Chondrocyte (in vitro differentiated cells): ENCODE data around the gene VANGL1. TPM values are rescaled to one million over a fixed set of nuclear protein-coding genes. Genes with fewer than 3 reads are reported as not detected.

Experiments
- DNase-seq: peaks from one replicate; pipeline ENCODE4 v3.0.0; 2021; ENCODE audit warnings: mixed read lengths, low spot score
- H3K27ac Mint-ChIP-seq: one replicate; pipeline ENCODE4 v1.8.0; 2021; ENCODE audit warnings: mild to moderate bottlenecking, moderate library complexity, mixed read lengths; ENCODE audit not compliant: unreplicated experiment
- H3K27me3 Mint-ChIP-seq: 2 replicates; pipeline ENCODE4 v1.8.0; 2021; ENCODE audit warnings: low read depth, mixed read lengths
- H3K36me3 Mint-ChIP-seq: 2 replicates; pipeline ENCODE4 v1.8.0; 2021; ENCODE audit warnings: low read depth, mixed read lengths
- H3K4me1 Mint-ChIP-seq: 2 replicates; pipeline ENCODE4 v1.8.0; 2021; ENCODE audit warnings: low read depth, mild to moderate bottlenecking, mixed read lengths
- H3K4me3 Mint-ChIP-seq: one replicate; pipeline ENCODE4 v1.8.0; 2021; ENCODE audit warnings: mild to moderate bottlenecking, moderate library complexity, mixed read lengths; ENCODE audit not compliant: unreplicated experiment
- H3K9me3 Mint-ChIP-seq: 2 replicates; pipeline ENCODE4 v1.8.0; 2021; ENCODE audit warnings: low read depth, mixed read lengths
- CTCF ChIP-seq: fragments of 200-600 bp; sonication (generic); IDR thresholded peaks from 2 replicates; pipeline ENCODE4 v1.5.0; 2021; ENCODE audit warnings: antibody characterized with exemption, mild to moderate bottlenecking, moderate library complexity
- long read RNA-seq: library from polyadenylated mRNA; stranded (forward); transcript quantifications from one replicate; pipeline ENCODE4 v2.0.0, GENCODE V29; 2021
- total RNA-seq: library from RNA; stranded (reverse); gene quantifications from 3 replicates; pipeline ENCODE4 v1.2.1, GENCODE V29; 2021

Gene VANGL1
- 16.2 to 19.2 TPM (median 18.0 TPM) in 3 replicates for total RNA-seq
- long read RNA-seq, full-length matches to known transcripts: 25 of 39 reads
- long read RNA-seq, partial matches to known transcripts: 2 of 39 reads
- long read RNA-seq, other reads (novel, unspliced or antisense): 12 of 39 reads

- peak within 1 kb of the TSS; percentile 66 for H3K27ac Mint-ChIP-seq
- H3K36me3 Mint-ChIP-seq: peaks cover 9% of the 10 kb centered on the region
- peak within 1 kb of the TSS; percentile 81 for H3K4me3 Mint-ChIP-seq
- peaks cover 16% of the 10 kb centered on the region for H3K9me3 Mint-ChIP-seq
- DNase-seq: no peak
- H3K27me3 Mint-ChIP-seq: peaks cover 11% of the 10 kb centered on the region
- no peak for TF ChIP-seq CTCF
- peaks cover 14% of the 10 kb centered on the region for H3K4me1 Mint-ChIP-seq
Measured at GRCh38 chr1:115641762-115642167, at the start of gene VANGL1. VANGL1 (plus strand) TSS chr1:115641970; CDS start chr1:115651414, 9,444 bp downstream.

GRCh38 chr1:115592264-115592663, 49.5 kb upstream of the VANGL1 start:
- Mint-ChIP-seq H3K27ac (no peak overlapping the region), H3K9me3 (peaks cover 35% of the 10 kb centered on the region), H3K4me3 (no peak overlapping the region), H3K27me3 (no peaks in the 10 kb centered on the region), H3K36me3 (peaks cover 4% of the 10 kb centered on the region), H3K4me1 (peaks cover 19% of the 10 kb centered on the region)
- peak; percentile 52 for TF ChIP-seq CTCF
- no peak for DNase-seq

GRCh38 chr1:115593365-115594259, 48.2 kb upstream of the VANGL1 start:
- Mint-ChIP-seq H3K27me3 (no peaks in the 10 kb centered on the region), H3K9me3 (peaks cover 21% of the 10 kb centered on the region), H3K36me3 (peaks cover 2% of the 10 kb centered on the region), H3K4me1 (peaks cover 19% of the 10 kb centered on the region), H3K4me3 (no peak overlapping the region), H3K27ac (no peak overlapping the region)
- no peak for DNase-seq
- no peak for TF ChIP-seq CTCF

GRCh38 chr1:115594600-115594999, 47.2 kb upstream of the VANGL1 start:
- TF ChIP-seq CTCF: no peak
- Mint-ChIP-seq H3K36me3 (peaks cover 2% of the 10 kb centered on the region), H3K4me1 (peaks cover 19% of the 10 kb centered on the region), H3K27me3 (no peaks in the 10 kb centered on the region), H3K9me3 (peaks cover 15% of the 10 kb centered on the region), H3K27ac (no peak overlapping the region), H3K4me3 (no peak overlapping the region)
- no peak for DNase-seq

GRCh38 chr1:115595279-115596079, 46.3 kb upstream of the VANGL1 start:
- H3K36me3 Mint-ChIP-seq: peaks cover 2% of the 10 kb centered on the region
- H3K9me3 Mint-ChIP-seq: peaks cover 9% of the 10 kb centered on the region
- no peaks in the 10 kb centered on the region for H3K27me3 Mint-ChIP-seq
- H3K27ac Mint-ChIP-seq: no peak overlapping the region
- no peak overlapping the region for H3K4me3 Mint-ChIP-seq
- peaks cover 19% of the 10 kb centered on the region for H3K4me1 Mint-ChIP-seq
- peak; percentile 96 for TF ChIP-seq CTCF
- no peak for DNase-seq
